ENCODE measurements around the gene PYDC1.
A peak's percentile ranks its signal among the peaks of the same experiment; 100 is the strongest.
"Not testable (repeated sequence)": the region's sequence is repeated elsewhere in the genome, so short reads cannot be mapped to it uniquely, and the experiment has no call there.

Gene PYDC1

GRCh38 chr16:31201582-31202413 lies 15.1 kb downstream of the PYDC1 start:
- Histone ChIP-seq H3K4me1 (ENCODE audit: insufficient read depth, low read length) (peaks cover 8% of the 10 kb centered on the region), H3K4me3 (ENCODE audit: low read depth in 1 of 2, low read length in 2 of 2) (peak overlapping the region; percentile 64 to 67), H3K36me3 (ENCODE audit: insufficient read depth, low read length) (peaks cover 19% of the 10 kb centered on the region), H3K27me3 (ENCODE audit: control insufficient read depth in 1 of 2, insufficient read depth in 2 of 2, low read length in 2 of 2) (peaks cover 0 to 4% of the 10 kb centered on the region in 2 donors), H3K27ac (ENCODE audit: low read depth, low read length) (peak overlapping the region; percentile 16), H3K9ac (ENCODE audit: low read length) (no peak overlapping the region), H3K9me3 (ENCODE audit: low read length) (no peaks in the 10 kb centered on the region)

- H3K27me3 ChIP-seq (ENCODE audit: control insufficient read depth in 1 of 2, insufficient read depth in 2 of 2, low read length in 2 of 2): peaks cover 0 to 4% of the 10 kb centered on the region in 2 donors
- H3K36me3 ChIP-seq (ENCODE audit: insufficient read depth, low read length): peaks cover 21% of the 10 kb centered on the region
- H3K9ac ChIP-seq (ENCODE audit: low read length): no peak overlapping the region
- no peak overlapping the region for H3K27ac ChIP-seq (ENCODE audit: low read depth, low read length)
- peak overlapping the region in 1 of 2 donors; percentile 67 for H3K4me3 ChIP-seq (ENCODE audit: low read depth in 1 of 2, low read length in 2 of 2)
- no peaks in the 10 kb centered on the region for H3K9me3 ChIP-seq (ENCODE audit: low read length)
- H3K4me1 ChIP-seq (ENCODE audit: insufficient read depth, low read length): peaks cover 8% of the 10 kb centered on the region
Measured at GRCh38 chr16:31200821-31201568, 15.9 kb downstream of the PYDC1 start.

GRCh38 chr16:31200111-31200510 lies 16.8 kb downstream of the PYDC1 start:
- H3K27me3 ChIP-seq (ENCODE audit: control insufficient read depth in 1 of 2, insufficient read depth in 2 of 2, low read length in 2 of 2); H3K4me1 ChIP-seq (ENCODE audit: insufficient read depth, low read length); H3K9ac ChIP-seq (ENCODE audit: low read length); H3K4me3 ChIP-seq (ENCODE audit: low read depth in 1 of 2, low read length in 2 of 2); H3K27ac ChIP-seq (ENCODE audit: low read depth, low read length); H3K9me3 ChIP-seq (ENCODE audit: low read length): not testable (repeated sequence)
- H3K36me3 ChIP-seq (ENCODE audit: insufficient read depth, low read length): peaks cover 30% of the 10 kb centered on the region

- H3K4me1 ChIP-seq (ENCODE audit: insufficient read depth, low read length): peaks cover 8% of the 10 kb centered on the region
- H3K4me3 ChIP-seq (ENCODE audit: low read depth in 1 of 2, low read length in 2 of 2): no peak overlapping the region
- peaks cover 0 to 4% of the 10 kb centered on the region in 2 donors for H3K27me3 ChIP-seq (ENCODE audit: control insufficient read depth in 1 of 2, insufficient read depth in 2 of 2, low read length in 2 of 2)
- no peaks in the 10 kb centered on the region for H3K9me3 ChIP-seq (ENCODE audit: low read length)
- H3K27ac ChIP-seq (ENCODE audit: low read depth, low read length): no peak overlapping the region
- peaks cover 35% of the 10 kb centered on the region for H3K36me3 ChIP-seq (ENCODE audit: insufficient read depth, low read length)
- no peak overlapping the region for H3K9ac ChIP-seq (ENCODE audit: low read length)
Measured at GRCh38 chr16:31199430-31200041, 17.4 kb downstream of the PYDC1 start.

- H3K4me3 ChIP-seq (ENCODE audit: low read depth in 1 of 2, low read length in 2 of 2): no peak overlapping the region
- no peaks in the 10 kb centered on the region for H3K9me3 ChIP-seq (ENCODE audit: low read length)
- no peak overlapping the region for H3K9ac ChIP-seq (ENCODE audit: low read length)
- H3K4me1 ChIP-seq (ENCODE audit: insufficient read depth, low read length): peaks cover 8% of the 10 kb centered on the region
- peaks cover 0 to 4% of the 10 kb centered on the region in 2 donors for H3K27me3 ChIP-seq (ENCODE audit: control insufficient read depth in 1 of 2, insufficient read depth in 2 of 2, low read length in 2 of 2)
- H3K36me3 ChIP-seq (ENCODE audit: insufficient read depth, low read length): peaks cover 47% of the 10 kb centered on the region
- no peak overlapping the region for H3K27ac ChIP-seq (ENCODE audit: low read depth, low read length)
Measured at GRCh38 chr16:31198207-31198882, 18.6 kb downstream of the PYDC1 start.

- Histone ChIP-seq H3K9me3 (ENCODE audit: low read length) (no peaks in the 10 kb centered on the region), H3K27ac (ENCODE audit: low read depth, low read length) (no peak overlapping the region)
Measured at GRCh38 chr16:31196324-31197088, 20.4 kb downstream of the PYDC1 start.

GRCh38 chr16:31195861-31196260 lies 21.1 kb downstream of the PYDC1 start:
- not testable (repeated sequence) for H3K9ac ChIP-seq (ENCODE audit: low read length)
- peaks cover 72% of the 10 kb centered on the region for H3K36me3 ChIP-seq (ENCODE audit: insufficient read depth, low read length)

More at GRCh38 chr16:31196324-31197088, 20.4 kb downstream of the PYDC1 start:
- Histone ChIP-seq H3K36me3 (ENCODE audit: insufficient read depth, low read length) (peaks cover 66% of the 10 kb centered on the region), H3K4me3 (ENCODE audit: low read depth in 1 of 2, low read length in 2 of 2) (no peak overlapping the region), H3K4me1 (ENCODE audit: insufficient read depth, low read length) (peaks cover 5% of the 10 kb centered on the region), H3K27me3 (ENCODE audit: control insufficient read depth in 1 of 2, insufficient read depth in 2 of 2, low read length in 2 of 2) (no peaks in the 10 kb centered on the region), H3K9ac (ENCODE audit: low read length) (no peak overlapping the region)

GRCh38 chr16:31194898-31195297 lies 22.0 kb downstream of the PYDC1 start:
- Histone ChIP-seq H3K36me3 (ENCODE audit: insufficient read depth, low read length) (peaks cover 82% of the 10 kb centered on the region), H3K9ac (ENCODE audit: low read length) (no peak overlapping the region), H3K9me3 (ENCODE audit: low read length) (no peaks in the 10 kb centered on the region), H3K27me3 (ENCODE audit: control insufficient read depth in 1 of 2, insufficient read depth in 2 of 2, low read length in 2 of 2) (no peaks in the 10 kb centered on the region), H3K4me3 (ENCODE audit: low read depth in 1 of 2, low read length in 2 of 2) (no peak overlapping the region), H3K27ac (ENCODE audit: low read depth, low read length) (no peak overlapping the region), H3K4me1 (ENCODE audit: insufficient read depth, low read length) (no peaks in the 10 kb centered on the region)

More at GRCh38 chr16:31195861-31196260, 21.1 kb downstream of the PYDC1 start:
- H3K4me1 ChIP-seq (ENCODE audit: insufficient read depth, low read length); H3K9me3 ChIP-seq (ENCODE audit: low read length); H3K4me3 ChIP-seq (ENCODE audit: low read depth in 1 of 2, low read length in 2 of 2); H3K27ac ChIP-seq (ENCODE audit: low read depth, low read length); H3K27me3 ChIP-seq (ENCODE audit: control insufficient read depth in 1 of 2, insufficient read depth in 2 of 2, low read length in 2 of 2): not testable (repeated sequence)

GRCh38 chr16:31193874-31194273 lies 23.1 kb downstream of the PYDC1 start:
- Histone ChIP-seq H3K9ac (ENCODE audit: low read length) (no peak overlapping the region), H3K4me3 (ENCODE audit: low read depth in 1 of 2, low read length in 2 of 2) (no peak overlapping the region), H3K36me3 (ENCODE audit: insufficient read depth, low read length) (peaks cover 82% of the 10 kb centered on the region), H3K4me1 (ENCODE audit: insufficient read depth, low read length) (no peaks in the 10 kb centered on the region), H3K27ac (ENCODE audit: low read depth, low read length) (no peak overlapping the region), H3K27me3 (ENCODE audit: control insufficient read depth in 1 of 2, insufficient read depth in 2 of 2, low read length in 2 of 2) (no peaks in the 10 kb centered on the region), H3K9me3 (ENCODE audit: low read length) (no peaks in the 10 kb centered on the region)

GRCh38 chr16:31192856-31193642 lies 23.9 kb downstream of the PYDC1 start:
- H3K27ac ChIP-seq (ENCODE audit: low read depth, low read length): no peak overlapping the region
- H3K4me3 ChIP-seq (ENCODE audit: low read depth in 1 of 2, low read length in 2 of 2): no peak overlapping the region
- H3K36me3 ChIP-seq (ENCODE audit: insufficient read depth, low read length): peaks cover 84% of the 10 kb centered on the region
- H3K4me1 ChIP-seq (ENCODE audit: insufficient read depth, low read length): no peaks in the 10 kb centered on the region
- H3K9ac ChIP-seq (ENCODE audit: low read length): no peak overlapping the region
- no peaks in the 10 kb centered on the region for H3K27me3 ChIP-seq (ENCODE audit: control insufficient read depth in 1 of 2, insufficient read depth in 2 of 2, low read length in 2 of 2)
- no peaks in the 10 kb centered on the region for H3K9me3 ChIP-seq (ENCODE audit: low read length)

All from muscle layer of colon (tissue), 2 donors.